ENCODE results near the gene TUBA4B. TPM values are rescaled to one million over a fixed set of nuclear protein-coding genes. Genes with fewer than 3 reads are reported as not detected.
A peak's percentile ranks its signal among the peaks of the same experiment; 100 is the strongest.

TUBA4B gene
- total RNA-seq, 1 experiment from 2014 or later: not detected

- no peak overlapping the region for H2BK120ac ChIP-seq (ENCODE audit: low read depth, low read length, poor library complexity, severe bottlenecking)
- Mint-ChIP-seq H3K4me1 (peaks cover 11% of the 10 kb centered on the region in 2 experiments), H3K36me3 (ENCODE audit: insufficient read depth in 1 of 3, low read depth in 3 of 3) (peaks cover 23 to 54% (median 48%) of the 10 kb centered on the region in 3 experiments), H3K27ac (peak overlapping the region in 1 of 3 experiments; percentile 40; a peak in 1 of 7 replicates), H3K27me3 (ENCODE audit: low read depth) (no peaks in the 10 kb centered on the region), H3K9me3 (no peaks in the 10 kb centered on the region; a peak in 1 of 5 replicates), H3K4me3 (peak overlapping the region; percentile 81 to 99)
- no peaks in the 10 kb centered on the region for H3K27me3 ChIP-seq (ENCODE audit: insufficient read depth, low read length)
- no peak overlapping the region for H2BK20ac ChIP-seq (ENCODE audit: low read depth, low read length, poor library complexity, severe bottlenecking)
- no peaks in the 10 kb centered on the region for H3K23me2 ChIP-seq (ENCODE audit: insufficient read length, low read depth, low read length, poor library complexity, severe bottlenecking)
- H2BK15ac ChIP-seq (ENCODE audit: low read depth, low read length): no peak overlapping the region
- 0 out of 2 replicates have a peak, but pooled peaks cover 2% of the 10 kb centered on the region for H3K79me2 ChIP-seq (ENCODE audit: insufficient read depth, low read length)
- no peaks in the 10 kb centered on the region for H3K4me1 ChIP-seq (ENCODE audit: insufficient read depth, low read length)
- no peak overlapping the region for H2AFZ ChIP-seq (ENCODE audit: low read length)
- H2BK12ac ChIP-seq (ENCODE audit: insufficient read length, low read depth, low read length): no peak overlapping the region
- H3K79me1 ChIP-seq (ENCODE audit: insufficient read depth, low read depth, low read length, poor library complexity, severe bottlenecking): no peaks in the 10 kb centered on the region
- no peaks in the 10 kb centered on the region for H3K9me3 ChIP-seq (ENCODE audit: control insufficient read depth, low read depth, low read length)
- H3K56ac ChIP-seq (ENCODE audit: insufficient read length, low read depth, low read length): no peak overlapping the region
- DNase-seq: no peak
- TF ChIP-seq, protein P1, sequence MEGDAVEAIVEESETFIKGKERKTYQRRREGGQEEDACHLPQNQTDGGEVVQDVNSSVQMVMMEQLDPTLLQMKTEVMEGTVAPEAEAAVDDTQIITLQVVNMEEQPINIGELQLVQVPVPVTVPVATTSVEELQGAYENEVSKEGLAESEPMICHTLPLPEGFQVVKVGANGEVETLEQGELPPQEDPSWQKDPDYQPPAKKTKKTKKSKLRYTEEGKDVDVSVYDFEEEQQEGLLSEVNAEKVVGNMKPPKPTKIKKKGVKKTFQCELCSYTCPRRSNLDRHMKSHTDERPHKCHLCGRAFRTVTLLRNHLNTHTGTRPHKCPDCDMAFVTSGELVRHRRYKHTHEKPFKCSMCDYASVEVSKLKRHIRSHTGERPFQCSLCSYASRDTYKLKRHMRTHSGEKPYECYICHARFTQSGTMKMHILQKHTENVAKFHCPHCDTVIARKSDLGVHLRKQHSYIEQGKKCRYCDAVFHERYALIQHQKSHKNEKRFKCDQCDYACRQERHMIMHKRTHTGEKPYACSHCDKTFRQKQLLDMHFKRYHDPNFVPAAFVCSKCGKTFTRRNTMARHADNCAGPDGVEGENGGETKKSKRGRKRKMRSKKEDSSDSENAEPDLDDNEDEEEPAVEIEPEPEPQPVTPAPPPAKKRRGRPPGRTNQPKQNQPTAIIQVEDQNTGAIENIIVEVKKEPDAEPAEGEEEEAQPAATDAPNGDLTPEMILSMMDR (conservative IDR thresholded peaks at IDR 0.05): no peak
- no peak overlapping the region for H4K5ac ChIP-seq (ENCODE audit: insufficient read length, low read depth, low read length)
- H3K4me2 ChIP-seq (ENCODE audit: insufficient read depth, insufficient read length, low read length): peak overlapping the region; percentile 65
- WGBS (ENCODE audit: extremely low coverage, insufficient read length, low lambda C conversion rate): no CpG with 5 or more reads among the region's 7 CpGs
- no peaks in the 10 kb centered on the region for H4K20me1 ChIP-seq (ENCODE audit: control insufficient read depth, insufficient read depth, insufficient read length)
- peak overlapping the region; percentile 74 for H3K9ac ChIP-seq (ENCODE audit: extremely low read depth, insufficient read length, low read length)
- no peak overlapping the region for H3T11ph ChIP-seq (ENCODE audit: low read length)
- H3K4ac ChIP-seq (ENCODE audit: low read depth, low read length): no peak overlapping the region
- no peak overlapping the region for H3K23ac ChIP-seq (ENCODE audit: insufficient read length, low read depth, low read length)
- no peak overlapping the region for H4K91ac ChIP-seq (ENCODE audit: insufficient read length, low read depth, low read length)
- no peak overlapping the region for H2AK5ac ChIP-seq (ENCODE audit: insufficient read length, low read length)
- H3K27ac ChIP-seq (ENCODE audit: insufficient read length, low read depth, low read length): no peak overlapping the region
- no peak overlapping the region for H2BK5ac ChIP-seq (ENCODE audit: insufficient read length, low read length)
- H4K8ac ChIP-seq (replicated peaks; ENCODE audit: insufficient read length, low read depth, low read length): no peak overlapping the region
- no peak overlapping the region for H3K18ac ChIP-seq (ENCODE audit: insufficient read length, low read depth, low read length)
- H3K14ac ChIP-seq (ENCODE audit: insufficient read depth, low read length): no peak overlapping the region; the same call in 1 of the 2 replicates
Measured at GRCh38 chr2:219228041-219228910, 24.8 kb upstream of the TUBA4B start.
